Stimulated activated CD8-positive, alpha-beta memory T cell treated with anti-CD3 and anti-CD28 coated beads, Interleukin-4, amount 100 ng/mL, for 4 hours (primary cell): ENCODE results near the gene TOR1AIP1.
A peak's percentile ranks its signal among the peaks of the same experiment; 100 is the strongest.
"Not testable (repeated sequence)": the region's sequence is repeated elsewhere in the genome, so short reads cannot be mapped to it uniquely, and the experiment has no call there.

Experiments
- DNase-seq, 2 donors: peaks; one replicate each; pipeline ENCODE4 v3.0.0-alpha.2; 2020; ENCODE audit warnings: low read depth in 2 of 2, low spot score in 1 of 2

The TOR1AIP1 gene

DNA sequence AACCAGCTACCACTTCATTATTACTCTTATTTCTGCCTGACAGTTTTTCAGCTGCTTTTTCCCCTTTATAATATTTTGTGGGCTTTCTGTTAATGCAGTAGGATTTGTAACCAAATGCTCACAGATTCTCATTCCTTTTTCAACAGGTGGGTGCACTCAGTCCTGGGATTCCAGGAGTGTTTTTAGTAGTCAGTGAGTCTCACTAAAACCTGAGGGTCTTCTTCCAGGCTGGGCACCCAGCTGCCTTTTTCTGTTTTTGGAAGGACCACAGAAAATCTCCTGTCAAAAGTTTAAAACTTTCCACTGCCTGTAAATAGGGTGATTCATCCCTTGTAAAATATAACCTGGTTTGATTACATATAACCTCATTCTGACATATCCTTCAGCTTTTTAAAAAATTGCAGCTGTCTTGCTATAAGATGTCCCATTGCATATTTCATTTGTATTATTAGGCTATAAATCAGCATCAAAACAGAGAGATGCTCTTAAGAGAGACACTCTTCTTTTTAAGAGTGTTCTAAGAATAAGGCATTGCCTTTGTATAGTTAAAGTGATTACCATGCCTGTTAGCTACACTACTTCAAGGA is 55.7 kb downstream of the TOR1AIP1 start:
- no peak for DNase-seq

GRCh38 chr1:179938752-179939151 is 56.7 kb downstream of the TOR1AIP1 start:
- no peak for DNase-seq

DNA sequence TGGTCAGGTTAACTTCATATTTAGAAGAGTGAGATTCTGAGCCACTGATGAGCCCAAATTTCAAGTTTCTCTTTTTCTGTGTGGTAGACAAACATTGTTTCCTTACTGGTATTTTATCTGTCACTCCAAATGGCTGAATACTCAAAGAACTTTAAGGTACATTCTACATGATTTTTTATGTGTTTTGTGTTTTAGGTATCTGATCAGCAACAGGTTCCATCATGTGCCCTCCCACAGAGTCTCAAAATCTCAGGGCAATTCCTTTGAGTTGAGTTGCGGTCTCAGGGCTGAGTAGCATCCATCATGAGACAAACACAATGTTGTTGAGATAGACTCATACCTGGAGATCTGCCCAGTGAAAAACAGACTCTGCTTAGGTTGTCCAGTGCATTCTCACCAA is 57.9 kb downstream of the TOR1AIP1 start:
- no peak for DNase-seq

DNA sequence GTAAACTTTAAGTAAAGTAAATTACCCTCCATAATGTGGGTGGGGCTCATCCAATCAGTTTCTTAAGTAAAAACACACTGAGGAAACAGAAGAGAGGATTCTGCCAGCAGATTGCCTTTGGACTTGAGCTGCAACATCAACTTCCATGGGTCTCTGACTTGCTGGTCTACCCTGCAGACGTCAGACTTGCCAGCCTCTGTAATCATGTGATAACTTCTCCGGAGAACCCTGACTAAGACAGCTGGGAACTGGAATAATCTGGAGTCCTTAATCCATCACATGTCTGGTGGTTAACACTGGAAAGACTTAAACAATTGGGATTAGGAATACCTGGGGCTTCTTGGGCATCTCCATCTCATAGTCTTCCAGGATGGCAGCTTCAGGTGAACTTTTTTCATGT is 59.4 kb downstream of the TOR1AIP1 start:
- no peak for DNase-seq

- no peak for DNase-seq
Measured at GRCh38 chr1:179950651-179951050, 68.6 kb downstream of the TOR1AIP1 start.

- no peak for DNase-seq
Measured at GRCh38 chr1:179951383-179952144, 69.5 kb downstream of the TOR1AIP1 start.

- no peak for DNase-seq
Measured at GRCh38 chr1:179952186-179952585, 70.1 kb downstream of the TOR1AIP1 start.

GRCh38 chr1:179953974-179954492 is 71.9 kb downstream of the TOR1AIP1 start:
- peak; percentile 7 to 14 for DNase-seq

GRCh38 chr1:179954493-179955286 is 72.6 kb downstream of the TOR1AIP1 start, which contains the start of gene CEP350:
CEP350 (plus strand) TSS chr1:179954810; CDS start chr1:179986182, 31,372 bp downstream.
- peak; percentile 88 to 94 for DNase-seq

DNA sequence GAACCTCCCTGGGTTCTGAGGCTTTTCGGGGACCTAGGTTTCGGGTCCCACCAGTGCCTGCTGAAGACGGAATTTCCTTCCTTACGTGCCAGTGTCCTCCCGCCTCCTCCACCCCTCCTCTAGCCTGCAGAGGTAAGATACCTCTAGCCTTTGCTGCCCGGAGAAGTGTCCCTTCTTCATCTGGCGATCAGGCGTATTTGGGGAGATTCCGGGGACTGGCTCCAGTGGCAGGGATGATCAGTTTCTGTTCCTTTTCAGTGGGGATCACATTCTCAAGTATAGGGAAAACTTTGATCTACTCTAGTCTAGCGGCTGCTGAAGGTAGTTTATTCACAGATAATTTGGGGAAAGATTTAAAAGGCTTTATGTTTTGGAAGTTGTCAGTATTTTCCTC is 73.2 kb downstream of the TOR1AIP1 start:
- DNase-seq = no peak

- no peak for DNase-seq
Measured at GRCh38 chr1:179955731-179956130, 73.6 kb downstream of the TOR1AIP1 start.

- DNase-seq = no peak
Measured at GRCh38 chr1:179958359-179958758, 76.3 kb downstream of the TOR1AIP1 start.

- DNase-seq = not testable (repeated sequence)
Measured at GRCh38 chr1:179962168-179962567, 80.1 kb downstream of the TOR1AIP1 start.

DNA sequence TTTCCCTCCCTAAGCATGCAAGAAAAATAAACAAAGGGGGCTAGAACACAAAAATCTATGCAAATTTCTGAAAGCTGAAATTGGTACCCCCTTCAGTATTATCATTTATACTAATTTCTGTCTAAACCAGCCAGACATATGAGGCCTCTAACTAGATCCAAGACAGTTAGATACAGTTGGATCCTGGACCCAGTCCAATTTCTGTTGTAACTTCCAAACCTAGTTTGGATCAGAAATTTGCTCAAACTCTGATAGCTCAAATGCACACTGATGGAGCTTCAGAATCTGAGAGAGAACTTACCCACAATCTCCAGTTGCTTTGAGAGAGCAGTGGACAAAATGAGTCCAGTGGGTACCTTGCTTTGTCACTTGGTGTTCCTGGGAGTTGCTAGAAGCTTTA is 84.5 kb downstream of the TOR1AIP1 start:
- DNase-seq = no peak

- no peak for DNase-seq
Measured at GRCh38 chr1:179968284-179968993, 86.4 kb downstream of the TOR1AIP1 start.

- no peak for DNase-seq
Measured at GRCh38 chr1:179968994-179969919, 87.2 kb downstream of the TOR1AIP1 start.
